A549 treated with Mapracorat at 1 μM for 4 hours (cell line): ENCODE data around the gene ARMCX1. TPM values are rescaled to one million over a fixed set of nuclear protein-coding genes. Genes with fewer than 3 reads are reported as not detected.

Source experiments
- total RNA-seq: library from RNA; stranded (reverse); fragments of 200-300 nt; extraction: Qiagen RNA extraction; gene quantifications from 5 replicates; pipeline ENCODE4 v1.2.3, GENCODE V29; 2022

Gene ARMCX1
- 0.18 to 0.58 TPM (median 0.34 TPM) in 5 replicates for total RNA-seq

DNA sequence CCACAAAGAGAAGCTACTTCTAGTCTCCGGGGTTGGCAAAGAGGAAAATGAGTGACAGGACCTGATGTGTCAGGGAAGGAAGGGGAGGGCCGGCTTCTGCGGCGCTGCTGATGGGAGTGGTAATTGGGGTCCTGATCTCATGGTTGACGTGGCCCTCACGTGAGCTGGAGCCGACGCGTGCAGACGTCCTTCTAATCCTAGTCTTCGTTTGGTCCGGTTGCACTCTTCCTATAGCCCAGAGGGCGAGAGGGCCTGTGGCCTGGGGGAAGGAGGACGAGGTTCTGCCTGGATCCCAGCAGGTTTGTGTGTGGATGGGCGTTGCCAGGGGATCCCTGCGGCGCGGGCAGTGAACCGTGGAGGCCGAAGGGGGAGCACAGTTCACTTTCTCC lies at the start of gene ARMCX1:
Gene ARMCX1, plus strand, starts transcription at position 186 of the 389 bp plus-strand sequence. CDS start 2,384 bp downstream, outside the sequence.

Other genes with a start within 250 kb of the ARMCX1 start
- gene TIMM8A, start 201.8 kb upstream of the ARMCX1 start, total RNA-seq, result 27.4 to 30.1 TPM (median 27.8 TPM) in 5 replicates
- 0.07 to 0.36 TPM (median 0.24 TPM) in 5 replicates for gene BTK, start 164.4 kb upstream of the ARMCX1 start, total RNA-seq
- 2,422 to 3,503 TPM (median 2,561 TPM) in 5 replicates for gene RPL36A, start 159.5 kb upstream of the ARMCX1 start, total RNA-seq
- gene GLA, start 142.6 kb upstream of the ARMCX1 start, total RNA-seq, result 167 to 185 TPM (median 175 TPM) in 5 replicates
- 52.0 to 58.7 TPM (median 54.5 TPM) in 5 replicates for gene HNRNPH2, start 142.3 kb upstream of the ARMCX1 start, total RNA-seq
- gene ARMCX4, start 65.1 kb upstream of the ARMCX1 start, total RNA-seq, result 0.18 to 0.93 TPM (median 0.41 TPM) in 5 replicates
- gene ARMCX6, start 67.5 kb downstream of the ARMCX1 start, total RNA-seq, result 44.8 to 51.0 TPM (median 49.0 TPM) in 5 replicates
- gene ARMCX3, start 72.6 kb downstream of the ARMCX1 start, total RNA-seq, result 18.7 to 22.3 TPM (median 20.3 TPM) in 5 replicates
- gene ARMCX2, start 109.3 kb downstream of the ARMCX1 start, total RNA-seq, result 0.06 to 1.7 TPM in 2 of 5 replicates, not detected in the others